Keratinocyte (primary cell): ENCODE data around the gene FITM2. TPM values are rescaled to one million over a fixed set of nuclear protein-coding genes. Genes with fewer than 3 reads are reported as not detected.

ENCODE experiments used
- DNase-seq: peaks from one replicate; pipeline ENCODE4 v3.0.0-alpha.2; 2011; ENCODE audit warnings: low read depth, missing footprints, low spot score
- FAIRE-seq: peaks from 2 replicates; lab custom pipeline; 2011; peaks lifted over from hg19 to GRCh38; lab: Jason Lieb, UNC
- H2AFZ ChIP-seq: 2 replicates; pipeline ENCODE4 v1.6.0; 2012; ENCODE audit warnings: low read length, control low read depth, inconsistent platforms; ENCODE audit not compliant: control insufficient read depth
- H3K27ac ChIP-seq: 2 replicates; pipeline ENCODE4 v1.5.1; 2011; ENCODE audit warnings: low read length; ENCODE audit not compliant: control insufficient read depth, insufficient read depth
- H3K27me3 ChIP-seq: 3 replicates; pipeline ENCODE4 v1.6.0; 2011; ENCODE audit warnings: low read length; ENCODE audit not compliant: control insufficient read depth, insufficient read depth; ENCODE audit errors: extremely low read depth
- H3K36me3 ChIP-seq, 2 experiments: 2 replicates in 1 of 2; 3 replicates in 1 of 2; pipeline ENCODE4 v1.5.1; 2011; ENCODE audit warnings: low read length in 2 of 2, mild to moderate bottlenecking in 1 of 2; ENCODE audit not compliant: control insufficient read depth in 2 of 2, insufficient read depth in 2 of 2; ENCODE audit errors: extremely low read depth in 1 of 2
- H3K4me1 ChIP-seq: 3 replicates; pipeline ENCODE4 v1.5.1; 2011; ENCODE audit warnings: low read length; ENCODE audit not compliant: control insufficient read depth, insufficient read depth; ENCODE audit errors: extremely low read depth
- H3K4me2 ChIP-seq: 3 replicates; pipeline ENCODE4 v1.6.0; 2011; ENCODE audit warnings: low read depth, low read length; ENCODE audit not compliant: control insufficient read depth, insufficient read depth; ENCODE audit errors: extremely low read depth
- H3K4me3 ChIP-seq, 3 experiments: fragments of 200-600 bp in 1 of 3; sonication (generic) in 1 of 3; 2 replicates in 2 of 3; 3 replicates in 1 of 3; pipeline ENCODE4 v1.5.1; 2011 to 2016; ENCODE audit warnings: low read length in 3 of 3, mild to moderate bottlenecking in 3 of 3, control low read depth in 2 of 3, inconsistent platforms in 1 of 3, low read depth in 1 of 3, mixed read lengths in 1 of 3, mixed run types in 1 of 3, moderate library complexity in 1 of 3; ENCODE audit not compliant: control insufficient read depth in 2 of 3, insufficient read depth in 2 of 3; ENCODE audit errors: extremely low read depth in 1 of 3
- H3K79me2 ChIP-seq: 2 replicates; pipeline ENCODE4 v1.6.0; 2012; ENCODE audit warnings: low read length; ENCODE audit not compliant: control insufficient read depth, insufficient read depth
- H3K9ac ChIP-seq: 3 replicates; pipeline ENCODE4 v1.6.0; 2011; ENCODE audit warnings: low read length; ENCODE audit not compliant: control insufficient read depth, insufficient read depth; ENCODE audit errors: extremely low read depth
- H3K9me1 ChIP-seq: 3 replicates; pipeline ENCODE4 v1.6.0; 2011; ENCODE audit warnings: low read length; ENCODE audit not compliant: control insufficient read depth, insufficient read depth; ENCODE audit errors: extremely low read depth
- H3K9me3 ChIP-seq: 2 replicates; pipeline ENCODE4 v1.5.1; 2012; ENCODE audit warnings: low read depth, low read length; ENCODE audit not compliant: control insufficient read depth
- H4K20me1 ChIP-seq: 3 replicates; pipeline ENCODE4 v1.6.0; 2011; ENCODE audit warnings: low read length; ENCODE audit not compliant: control insufficient read depth, insufficient read depth; ENCODE audit errors: extremely low read depth
- CTCF ChIP-seq, 3 experiments: IDR thresholded peaks in 1 of 3; conservative IDR thresholded peaks in 1 of 3; optimal IDR thresholded peaks in 1 of 3; 2 replicates in 2 of 3; 3 replicates in 1 of 3; pipeline versions ENCODE3 to v1.5.1; 2011; ENCODE audit warnings: low read length in 3 of 3, mild to moderate bottlenecking in 3 of 3, moderate library complexity in 2 of 3, control low read depth in 1 of 3, inconsistent platforms in 1 of 3; ENCODE audit not compliant: insufficient read depth in 2 of 3; ENCODE audit errors: extremely low read depth in 1 of 3
- EZH2 ChIP-seq: IDR thresholded peaks from one replicate; pipeline ENCODE4 v1.6.1; 2012; ENCODE audit warnings: inconsistent platforms, mild to moderate bottlenecking, low read length, moderate library complexity
- dilution Hi-C: fragments of 300-500 bp; cut with MboI; formaldehyde crosslinking; loops from one replicate; pipeline ENCODE4 v1.7.0; 2020; ENCODE audit warnings: low sequenced_read_pairs; ENCODE audit not compliant: extremely low pct_ligation_motif_present
- polyA plus RNA-seq, 5 experiments: library from polyadenylated mRNA; depleted of rRNA in 3 of 5; stranded (reverse) in 3 of 5; stranded (forward) in 1 of 5; unstranded in 1 of 5; fragments of >200 nt; gene quantifications; 1 replicate in 1 of 5; 2 replicates in 3 of 5; 3 replicates in 1 of 5; pipeline versions ENCODE4 v1.2.1 to v1.2.3, GENCODE V29; 2011 to 2012; ENCODE audit warnings: missing spikeins in 2 of 5, low read depth in 1 of 5, low replicate concordance in 1 of 5

Gene FITM2
- polyA plus RNA-seq, 1 donor (not counting 4 experiments of a cell fraction or from before 2014, with no cell fraction given): 2.9 TPM

GRCh38 chr20:44268802-44269201 is 42.2 kb downstream of the FITM2 start:
- no peaks in the 10 kb centered on the region for H3K79me2 ChIP-seq
- H3K9me3 ChIP-seq: no peaks in the 10 kb centered on the region
- H3K9ac ChIP-seq: no peak overlapping the region
- H3K27me3 ChIP-seq: no peaks in the 10 kb centered on the region
- no peaks in the 10 kb centered on the region for H3K4me1 ChIP-seq
- FAIRE-seq (no peak), DNase-seq (no peak)
- no peak overlapping the region for H3K4me3 ChIP-seq
- no peaks in the 10 kb centered on the region for H4K20me1 ChIP-seq
- no peaks in the 10 kb centered on the region for H3K36me3 ChIP-seq
- no peaks in the 10 kb centered on the region for H3K9me1 ChIP-seq
- H3K4me2 ChIP-seq: no peak overlapping the region
- TF ChIP-seq CTCF (optimal IDR thresholded peaks at IDR 0.05 in 1 of 3, IDR thresholded peaks at IDR 0.05 in 1 of 3, conservative IDR thresholded peaks at IDR 0.05 in 1 of 3; ENCODE audit: extremely low read depth in 1 of 3, insufficient read depth in 2 of 3, low read length in 3 of 3) (no peak), EZH2 (no peak)
- dilution Hi-C loops: no loop called here
- no peak overlapping the region for H3K27ac ChIP-seq
- H2AFZ ChIP-seq: no peak overlapping the region

GRCh38 chr20:44264287-44264686 is 46.7 kb downstream of the FITM2 start:
- H3K9ac ChIP-seq: no peak overlapping the region
- H3K27me3 ChIP-seq: no peaks in the 10 kb centered on the region
- no peaks in the 10 kb centered on the region for H3K4me1 ChIP-seq
- H3K4me2 ChIP-seq: no peak overlapping the region
- no peaks in the 10 kb centered on the region for H3K9me1 ChIP-seq
- H3K27ac ChIP-seq: no peak overlapping the region
- no peak overlapping the region for H3K4me3 ChIP-seq
- DNase-seq: no peak
- H3K79me2 ChIP-seq: no peaks in the 10 kb centered on the region
- H2AFZ ChIP-seq: no peak overlapping the region
- FAIRE-seq: no peak
- no peak for TF ChIP-seq EZH2
- no peak for TF ChIP-seq CTCF (optimal IDR thresholded peaks at IDR 0.05 in 1 of 3, IDR thresholded peaks at IDR 0.05 in 1 of 3, conservative IDR thresholded peaks at IDR 0.05 in 1 of 3; ENCODE audit: extremely low read depth in 1 of 3, insufficient read depth in 2 of 3, low read length in 3 of 3)
- H4K20me1 ChIP-seq: no peaks in the 10 kb centered on the region
- no peaks in the 10 kb centered on the region for H3K36me3 ChIP-seq
- dilution Hi-C loops: no loop called here
- H3K9me3 ChIP-seq: no peaks in the 10 kb centered on the region
